Activated effector memory CD4-positive, alpha-beta T cell treated with Interleukin-2 at 50 U/mL for 16 hours (primary cell): ENCODE results near the gene GBX1.

Source experiments
- DNase-seq: peaks from one replicate; pipeline ENCODE4 v3.0.0-alpha.2; 2020

GBX1 gene

DNA sequence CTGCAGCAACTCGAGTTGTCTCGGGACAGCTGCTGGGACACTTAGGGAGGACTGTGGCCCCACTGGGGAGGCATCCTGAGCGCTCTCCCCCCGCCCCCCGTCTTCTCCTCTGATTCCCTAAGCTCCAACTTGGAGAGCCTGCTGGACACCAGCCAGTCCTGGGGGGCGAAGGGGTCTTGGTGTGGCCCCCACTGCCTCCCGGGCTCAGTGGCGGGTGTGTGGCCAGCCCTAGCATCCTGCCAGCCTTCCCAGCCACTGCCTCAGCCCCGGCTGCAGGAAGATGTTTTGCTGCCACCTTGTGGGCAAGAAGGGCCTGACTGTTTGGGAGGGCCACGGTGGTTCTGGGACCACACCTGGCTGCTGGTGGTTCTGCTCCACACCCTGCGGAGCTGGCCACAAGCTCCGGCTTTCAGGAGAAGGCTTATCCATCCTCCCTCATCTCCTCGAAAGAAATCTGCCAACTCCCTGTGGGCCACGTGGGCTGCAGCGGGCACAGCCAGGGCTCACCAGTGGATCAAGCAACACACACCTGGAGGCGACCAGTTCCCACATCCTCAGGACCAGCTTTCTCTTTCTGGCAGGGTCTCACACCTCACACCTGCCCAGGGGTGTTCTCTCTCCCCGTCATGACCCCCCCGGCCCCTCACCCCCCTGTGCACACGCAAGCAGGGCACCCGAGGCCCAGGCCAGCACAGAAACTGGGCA is 56.4 kb downstream of the GBX1 start:
- peak; percentile 63 for DNase-seq

DNA sequence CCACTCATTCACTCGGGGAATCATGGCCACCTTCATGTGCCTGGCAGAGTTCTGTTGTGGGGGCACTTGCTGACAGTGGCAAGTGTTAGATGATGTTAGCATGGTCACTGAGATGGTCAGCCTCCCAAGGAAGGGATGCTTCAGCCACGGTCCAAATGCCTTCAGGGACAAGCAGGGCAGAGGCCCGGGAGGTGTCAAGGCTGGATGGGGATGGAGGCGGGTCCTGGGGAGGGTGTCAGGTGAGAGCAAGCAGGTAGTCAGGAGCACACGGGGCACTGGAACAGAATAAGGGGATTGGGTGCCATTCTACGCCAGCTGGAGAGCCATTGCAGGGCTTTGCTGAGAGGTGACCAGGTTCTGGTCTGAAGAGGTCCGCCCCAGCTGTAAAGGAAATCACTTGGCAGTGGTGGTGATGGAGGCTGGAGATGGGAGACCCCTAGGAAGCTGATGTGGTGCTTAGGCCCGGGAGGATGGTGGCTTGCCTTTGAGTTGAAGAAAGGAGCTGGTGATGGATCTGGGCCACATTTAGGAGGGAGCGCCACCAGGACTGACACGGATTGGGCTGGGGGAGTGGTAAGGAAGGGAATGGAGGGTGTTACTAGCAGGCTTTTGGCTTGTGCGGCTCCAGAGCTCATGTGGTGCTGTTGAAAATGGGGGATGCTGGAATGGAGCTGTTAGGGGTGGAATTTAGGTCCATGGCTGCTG is 57.1 kb downstream of the GBX1 start:
- DNase-seq, result no peak

- DNase-seq, result no peak
These were observed 58.1 kb downstream of the GBX1 start for GRCh38 chr7:151109094-151110048.

GRCh38 chr7:151107882-151108281 is 59.6 kb downstream of the GBX1 start:
- no peak for DNase-seq

- DNase-seq, result no peak
These were observed 62.9 kb downstream of the GBX1 start for GRCh38 chr7:151104411-151105235.

- no peak for DNase-seq
These were observed 63.5 kb downstream of the GBX1 start for GRCh38 chr7:151103973-151104372.

DNA sequence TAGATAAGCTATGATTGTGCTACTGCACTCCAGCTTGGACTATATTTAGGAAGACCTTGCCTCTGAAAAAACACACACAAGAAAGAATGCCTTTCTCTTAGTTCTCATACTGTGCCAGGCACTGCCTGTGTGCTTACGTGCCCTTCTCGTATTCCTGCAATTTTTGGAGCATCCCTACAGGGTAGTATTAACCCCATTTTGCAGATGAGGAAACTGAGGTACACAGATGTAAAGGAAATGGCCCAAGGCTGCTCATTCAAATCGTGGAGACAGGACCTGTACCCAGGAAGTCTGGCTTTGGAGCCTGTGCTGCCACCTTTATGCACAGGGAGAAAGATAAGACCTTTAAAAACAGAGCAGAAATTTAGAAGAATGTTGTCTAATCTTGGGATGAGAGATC is 64.5 kb downstream of the GBX1 start:
- DNase-seq, result no peak

- DNase-seq, result no peak
These were observed 65.7 kb downstream of the GBX1 start for GRCh38 chr7:151101621-151102396.

DNA sequence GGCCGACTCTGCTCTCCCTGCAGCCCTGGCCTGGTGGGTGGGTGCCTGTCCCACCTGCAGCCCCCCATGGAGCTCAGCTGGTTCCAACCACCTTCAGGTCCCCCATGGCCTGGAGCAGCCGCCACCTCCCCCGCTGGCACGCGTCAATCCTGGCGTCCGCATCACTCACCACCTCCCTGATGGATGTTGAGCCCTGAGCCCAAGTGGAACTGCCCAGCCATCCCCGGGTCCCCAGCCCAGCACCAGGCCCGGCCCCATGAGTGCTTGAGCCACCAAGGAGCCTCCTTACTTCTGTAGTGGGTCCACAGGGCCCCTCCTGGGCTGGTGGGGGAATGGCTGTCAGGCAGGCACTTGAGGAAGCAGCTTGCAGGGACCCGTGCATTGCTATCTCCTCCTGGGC is 66.6 kb downstream of the GBX1 start:
- no peak for DNase-seq

- DNase-seq, result no peak
These were observed 67.8 kb downstream of the GBX1 start for GRCh38 chr7:151099486-151100211.
